BLaER1 treated with 17β-estradiol and CSF1 and Interleukin-3, amounts not matched to agents 10 nM and 100 nM (cell line): ENCODE data around the gene HK1.
A peak's percentile ranks its signal among the peaks of the same experiment; 100 is the strongest.

Experiments
- H3K27ac ChIP-seq, 11 experiments: shearing (Covaris generic); formaldehyde crosslinking; 2 replicates each; pipeline ENCODE4 v1.8.1; 2022
- H3K27me3 ChIP-seq, 11 experiments: shearing (Covaris generic); formaldehyde crosslinking; 2 replicates each; pipeline ENCODE4 v1.8.1; 2022
- H3K36me3 ChIP-seq, 11 experiments: shearing (Covaris generic); formaldehyde crosslinking; 2 replicates each; pipeline ENCODE4 v1.8.1; 2022
- H3K4me1 ChIP-seq, 10 experiments: shearing (Covaris generic); formaldehyde crosslinking; 2 replicates each; pipeline ENCODE4 v1.8.1; 2022
- H3K4me2 ChIP-seq, 11 experiments: shearing (Covaris generic); formaldehyde crosslinking; 2 replicates each; pipeline ENCODE4 v1.8.1; 2022
- H3K4me3 ChIP-seq, 10 experiments: shearing (Covaris generic); formaldehyde crosslinking; 2 replicates each; pipeline ENCODE4 v1.8.1; 2022
- H3K9ac ChIP-seq, 11 experiments: shearing (Covaris generic); formaldehyde crosslinking; 2 replicates each; pipeline ENCODE4 v1.8.1; 2022
- H3K9me3 ChIP-seq, 11 experiments: shearing (Covaris generic); formaldehyde crosslinking; replicated peaks in 1 of 11; 2 replicates each; pipeline ENCODE4 v1.8.1; 2022
- H4K20me1 ChIP-seq, 11 experiments: shearing (Covaris generic); formaldehyde crosslinking; 2 replicates each; pipeline ENCODE4 v1.8.1; 2022
- Cebpa-rat ChIP-seq, 11 experiments: shearing (Covaris generic); IDR thresholded peaks; 2 replicates each; pipeline ENCODE4 v1.8.1; 2022

Gene HK1

GRCh38 chr10:69278446-69278963 is at the start of gene HK1:
HK1 (plus strand) TSS chr10:69278496.
- no peaks in the 10 kb centered on the region for H3K36me3 ChIP-seq
- H3K9me3 ChIP-seq = peaks cover 0 to 5% (median 0%) of the 10 kb centered on the region in 11 experiments; a peak in 1 of 22 replicates
- H3K4me1 ChIP-seq = peaks cover 6 to 36% (median 15%) of the 10 kb centered on the region in 10 experiments; a peak in 16 of 20 replicates
- H3K27ac ChIP-seq = peak within 1 kb of the TSS in 5 of 11 experiments; percentile 8 to 54 (median 43); a peak in 8 of 22 replicates
- H4K20me1 ChIP-seq = no peaks in the 10 kb centered on the region
- no peaks in the 10 kb centered on the region for H3K27me3 ChIP-seq
- H3K4me2 ChIP-seq = peak within 1 kb of the TSS; percentile 0 to 69 (median 32); a peak in 16 of 22 replicates
- H3K9ac ChIP-seq = no peak within 1 kb of the TSS
- no peak within 1 kb of the TSS for H3K4me3 ChIP-seq
- TF ChIP-seq Cebpa-rat (IDR thresholded peaks at IDR 0.05) = no peak

- H3K4me1 ChIP-seq = peaks cover 35 to 46% (median 40%) of the 10 kb centered on the region in 10 experiments
- H4K20me1 ChIP-seq = no peaks in the 10 kb centered on the region
- no peaks in the 10 kb centered on the region for H3K36me3 ChIP-seq
- H3K27me3 ChIP-seq = no peaks in the 10 kb centered on the region
- peak overlapping the region; percentile 33 to 72 (median 66); a peak in 18 of 22 replicates for H3K9ac ChIP-seq
- peak overlapping the region in 8 of 10 experiments; percentile 15 to 55 (median 42); a peak in 14 of 20 replicates for H3K4me3 ChIP-seq
- no peaks in the 10 kb centered on the region for H3K9me3 ChIP-seq
- H3K4me2 ChIP-seq = peak overlapping the region; percentile 91 to 99 (median 95)
- peak overlapping the region in 10 of 11 experiments; percentile 58 to 83 (median 78); a peak in 19 of 22 replicates for H3K27ac ChIP-seq
- TF ChIP-seq Cebpa-rat (IDR thresholded peaks at IDR 0.05) = no peak
Measured at GRCh38 chr10:69229616-69229916, 48.7 kb upstream of the HK1 start.

GRCh38 chr10:69230128-69230527 is 48.2 kb upstream of the HK1 start:
- H4K20me1 ChIP-seq = no peaks in the 10 kb centered on the region
- peaks cover 29 to 40% (median 34%) of the 10 kb centered on the region in 10 experiments for H3K4me1 ChIP-seq
- H3K27ac ChIP-seq = peak overlapping the region in 5 of 11 experiments; percentile 69 to 83 (median 79); a peak in 9 of 22 replicates
- peak overlapping the region in 7 of 11 experiments; percentile 91 to 99 (median 94); a peak in 12 of 22 replicates for H3K4me2 ChIP-seq
- no peaks in the 10 kb centered on the region for H3K9me3 ChIP-seq
- no peak for TF ChIP-seq Cebpa-rat (IDR thresholded peaks at IDR 0.05)
- H3K4me3 ChIP-seq = no peak overlapping the region
- H3K27me3 ChIP-seq = no peaks in the 10 kb centered on the region
- H3K36me3 ChIP-seq = no peaks in the 10 kb centered on the region
- H3K9ac ChIP-seq = no peak overlapping the region

- H3K4me1 ChIP-seq = peaks cover 23 to 31% (median 27%) of the 10 kb centered on the region in 10 experiments
- no peak for TF ChIP-seq Cebpa-rat (IDR thresholded peaks at IDR 0.05)
- no peak overlapping the region for H3K4me2 ChIP-seq
Measured at GRCh38 chr10:69232252-69232651, 46.0 kb upstream of the HK1 start.

GRCh38 chr10:69232736-69233480 is 45.4 kb upstream of the HK1 start:
- Histone ChIP-seq H3K9ac (no peak overlapping the region), H4K20me1 (no peaks in the 10 kb centered on the region), H3K36me3 (no peaks in the 10 kb centered on the region), H3K4me2 (no peak overlapping the region), H3K4me1 (peaks cover 19 to 28% (median 23%) of the 10 kb centered on the region in 10 experiments), H3K27me3 (no peaks in the 10 kb centered on the region), H3K9me3 (no peaks in the 10 kb centered on the region), H3K27ac (no peak overlapping the region), H3K4me3 (no peak overlapping the region)
- TF ChIP-seq Cebpa-rat (IDR thresholded peaks at IDR 0.05) = no peak

More at GRCh38 chr10:69232252-69232651, 46.0 kb upstream of the HK1 start:
- H3K9me3 ChIP-seq = no peaks in the 10 kb centered on the region
- H4K20me1 ChIP-seq = no peaks in the 10 kb centered on the region
- H3K27ac ChIP-seq = no peak overlapping the region
- H3K4me3 ChIP-seq = no peak overlapping the region
- H3K9ac ChIP-seq = no peak overlapping the region
- no peaks in the 10 kb centered on the region for H3K36me3 ChIP-seq
- H3K27me3 ChIP-seq = no peaks in the 10 kb centered on the region

- H3K27ac ChIP-seq = no peak overlapping the region
- no peak overlapping the region for H3K9ac ChIP-seq
- H3K4me1 ChIP-seq = peaks cover 3 to 24% (median 14%) of the 10 kb centered on the region in 10 experiments
- no peaks in the 10 kb centered on the region for H3K27me3 ChIP-seq
- H3K36me3 ChIP-seq = no peaks in the 10 kb centered on the region
- H3K4me3 ChIP-seq = no peak overlapping the region
- TF ChIP-seq Cebpa-rat (IDR thresholded peaks at IDR 0.05) = no peak
- H3K9me3 ChIP-seq = no peaks in the 10 kb centered on the region
- no peak overlapping the region for H3K4me2 ChIP-seq
- H4K20me1 ChIP-seq = no peaks in the 10 kb centered on the region
Measured at GRCh38 chr10:69234447-69234846, 43.8 kb upstream of the HK1 start.

GRCh38 chr10:69237528-69238159 is 40.7 kb upstream of the HK1 start:
- no peaks in the 10 kb centered on the region for H3K36me3 ChIP-seq
- H3K4me3 ChIP-seq = no peak overlapping the region
- H3K27ac ChIP-seq = no peak overlapping the region
- H3K4me1 ChIP-seq = peaks cover 4 to 46% (median 26%) of the 10 kb centered on the region in 10 experiments
- no peak overlapping the region for H3K9ac ChIP-seq
- no peaks in the 10 kb centered on the region for H4K20me1 ChIP-seq
- no peaks in the 10 kb centered on the region for H3K27me3 ChIP-seq
- peak overlapping the region in 1 of 11 experiments; percentile 40; a peak in 2 of 22 replicates for H3K4me2 ChIP-seq
- no peak for TF ChIP-seq Cebpa-rat (IDR thresholded peaks at IDR 0.05)
- H3K9me3 ChIP-seq = no peaks in the 10 kb centered on the region

- Histone ChIP-seq H3K4me2 (peak overlapping the region in 9 of 11 experiments; percentile 47 to 86 (median 71); a peak in 15 of 22 replicates), H4K20me1 (no peaks in the 10 kb centered on the region), H3K27me3 (no peaks in the 10 kb centered on the region), H3K27ac (peak overlapping the region in 4 of 11 experiments; percentile 33 to 67 (median 46); a peak in 5 of 22 replicates), H3K4me1 (peaks cover 10 to 59% (median 34%) of the 10 kb centered on the region in 10 experiments), H3K4me3 (no peak overlapping the region), H3K36me3 (no peaks in the 10 kb centered on the region), H3K9me3 (no peaks in the 10 kb centered on the region), H3K9ac (peak overlapping the region in 1 of 11 experiments; percentile 4; a peak in 1 of 22 replicates)
- TF ChIP-seq Cebpa-rat (IDR thresholded peaks at IDR 0.05) = no peak
Measured at GRCh38 chr10:69239136-69239535, 39.2 kb upstream of the HK1 start.
